GM12891 (cell line): Measurements from ENCODE around the gene CDIPT.

Experiments
- DNase-seq: peaks from one replicate; pipeline ENCODE4 v3.0.0; 2011; ENCODE audit warnings: low spot score; ENCODE audit not compliant: insufficient read length
- FAIRE-seq: peaks from 2 replicates; lab custom pipeline; 2011; peaks lifted over from hg19 to GRCh38; lab: Jason Lieb, UNC
- PAX5 ChIP-seq: IDR thresholded peaks from 2 replicates; pipeline ENCODE4 v1.6.1; 2011; ENCODE audit warnings: low read length, moderate library complexity, mild to moderate bottlenecking; ENCODE audit not compliant: insufficient read depth, severe bottlenecking
- POLR2A ChIP-seq: IDR thresholded peaks from 2 replicates; pipeline ENCODE4 v1.6.1; 2011; ENCODE audit warnings: low read depth, low read length, control low read depth
- POLR2AphosphoS5 ChIP-seq: IDR thresholded peaks from 2 replicates; pipeline ENCODE4 v1.6.1; 2011; ENCODE audit warnings: low read depth, low read length, control low read depth
- POU2F2 ChIP-seq: IDR thresholded peaks from 2 replicates; pipeline ENCODE4 v1.6.1; 2011; ENCODE audit warnings: low read depth, mild to moderate bottlenecking, control low read depth, low read length, moderate library complexity
- SPI1 ChIP-seq: IDR thresholded peaks from 2 replicates; pipeline ENCODE4 v1.6.1; 2011; ENCODE audit warnings: low read depth, low read length, control low read depth
- TAF1 ChIP-seq: IDR thresholded peaks from 2 replicates; pipeline ENCODE4 v1.6.1; 2011; ENCODE audit warnings: low read depth, low read length, control low read depth

The CDIPT gene

DNA sequence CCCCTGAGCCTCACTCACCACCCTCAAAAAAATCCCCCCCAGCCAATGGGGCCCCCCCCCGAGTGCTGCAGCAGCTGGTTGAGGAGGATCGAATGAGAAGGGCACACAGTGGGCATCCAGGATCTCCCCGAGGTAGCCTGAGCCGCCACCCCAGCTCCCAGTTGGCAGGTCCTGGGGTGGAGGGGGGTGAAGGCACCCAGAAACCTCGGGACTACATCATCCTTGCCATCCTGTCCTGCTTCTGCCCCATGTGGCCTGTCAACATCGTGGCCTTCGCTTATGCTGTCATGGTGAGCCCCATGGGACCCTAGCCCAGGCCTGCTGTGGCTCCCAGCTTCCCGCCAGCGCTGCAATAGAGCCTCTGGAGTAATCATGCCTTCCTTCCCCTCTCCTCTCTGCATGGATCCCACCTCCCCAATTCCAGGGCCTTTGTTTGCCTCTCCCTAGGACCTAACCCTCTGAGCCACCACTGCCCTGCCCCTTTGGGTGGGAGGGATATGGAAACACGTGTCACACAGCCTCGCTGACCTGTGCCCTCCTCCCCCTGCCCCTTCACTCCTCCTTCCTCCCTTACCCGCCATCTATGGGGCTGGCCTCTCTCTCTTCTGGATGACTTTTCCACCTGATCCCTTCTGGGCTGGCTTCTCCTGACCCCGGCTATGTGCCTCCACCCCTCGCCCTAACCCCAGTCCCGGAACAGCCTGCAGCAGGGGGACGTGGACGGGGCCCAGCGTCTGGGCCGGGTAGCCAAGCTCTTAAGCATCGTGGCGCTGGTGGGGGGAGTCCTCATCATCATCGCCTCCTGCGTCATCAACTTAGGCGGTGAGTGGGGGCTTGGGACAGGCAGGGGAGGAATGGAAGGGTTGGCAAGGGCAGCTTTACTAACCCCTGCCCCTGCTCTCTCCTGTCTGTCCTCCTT lies 49.1 kb downstream of the CDIPT start:
- TF ChIP-seq TAF1 (no peak), POU2F2 (no peak), POLR2AphosphoS5 (no peak), PAX5 (no peak), POLR2A (no peak), SPI1 (no peak)
- DNase-seq (no peak), FAIRE-seq (no peak)

DNA sequence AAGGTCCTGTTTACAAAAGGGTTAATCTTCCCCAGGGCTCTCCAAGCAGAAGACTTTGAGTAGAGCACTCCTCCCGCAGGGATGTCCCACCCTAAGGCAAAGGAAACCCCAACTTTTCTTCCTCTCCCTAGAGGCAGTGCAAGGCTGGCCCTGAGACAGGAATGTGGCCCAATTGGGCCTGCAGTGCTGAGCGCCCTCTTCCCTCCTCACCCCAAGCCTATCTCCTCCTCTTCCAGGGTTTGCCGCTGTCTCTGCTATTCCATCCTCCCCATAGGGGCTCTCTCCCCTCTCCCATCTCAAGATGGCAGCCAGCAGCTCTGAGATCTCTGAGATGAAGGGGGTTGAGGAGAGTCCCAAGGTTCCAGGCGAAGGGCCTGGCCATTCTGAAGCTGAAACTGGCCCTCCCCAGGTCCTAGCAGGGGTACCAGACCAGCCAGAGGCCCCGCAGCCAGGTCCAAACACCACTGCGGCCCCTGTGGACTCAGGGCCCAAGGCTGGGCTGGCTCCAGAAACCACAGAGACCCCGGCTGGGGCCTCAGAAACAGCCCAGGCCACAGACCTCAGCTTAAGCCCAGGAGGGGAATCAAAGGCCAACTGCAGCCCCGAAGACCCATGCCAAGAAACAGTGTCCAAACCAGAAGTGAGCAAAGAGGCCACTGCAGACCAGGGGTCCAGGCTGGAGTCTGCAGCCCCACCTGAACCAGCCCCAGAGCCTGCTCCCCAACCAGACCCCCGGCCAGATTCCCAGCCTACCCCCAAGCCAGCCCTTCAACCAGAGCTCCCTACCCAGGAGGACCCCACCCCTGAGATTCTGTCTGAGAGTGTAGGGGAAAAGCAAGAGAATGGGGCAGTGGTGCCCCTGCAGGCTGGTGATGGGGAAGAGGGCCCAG lies 50.0 kb downstream of the CDIPT start:
- TF ChIP-seq POU2F2 (no peak), SPI1 (no peak), POLR2A (no peak), PAX5 (no peak), POLR2AphosphoS5 (no peak), TAF1 (no peak)
- DNase-seq (no peak), FAIRE-seq (no peak)

DNA sequence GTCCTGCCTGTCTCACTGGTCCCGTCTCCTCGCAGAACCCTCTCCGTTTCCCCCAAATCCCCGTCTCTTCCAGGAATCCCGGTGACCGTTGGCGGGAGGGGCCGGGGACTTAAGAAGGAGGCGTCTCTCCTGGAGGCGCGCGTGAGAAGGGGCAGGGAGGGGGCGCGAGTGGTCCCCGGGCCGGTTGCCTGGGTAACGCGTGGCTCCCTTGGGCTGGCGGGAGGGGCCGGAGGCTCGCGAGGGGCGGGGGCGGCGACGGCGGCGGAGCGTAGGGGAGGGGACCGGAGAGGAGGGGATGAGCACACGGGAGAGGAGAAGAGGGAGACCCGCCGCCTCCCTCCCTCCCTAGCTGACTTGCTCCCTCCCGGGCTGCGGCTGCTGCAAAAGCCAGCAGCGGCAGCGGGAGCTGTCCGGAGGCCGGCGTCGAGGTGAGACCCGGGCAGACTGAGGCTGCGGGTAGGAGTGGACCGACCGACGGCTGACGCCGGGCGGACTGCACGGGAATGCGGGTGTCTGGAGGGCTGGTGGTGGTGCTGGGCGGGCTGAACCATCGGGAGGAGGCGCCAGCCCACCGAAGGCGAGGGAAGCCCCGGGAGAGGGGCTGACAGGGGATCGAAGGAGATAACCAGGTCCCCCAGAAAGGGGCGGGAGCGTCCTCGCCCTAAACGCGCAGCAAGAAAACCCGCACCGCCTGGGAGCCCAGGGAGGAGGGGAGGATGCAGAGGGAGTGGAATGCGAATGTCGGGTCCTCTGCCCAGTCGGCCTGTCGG lies 50.9 kb downstream of the CDIPT start, which contains the start of gene PRRT2:
PRRT2 (plus strand) TSS at position 298 of the 770 bp plus-strand sequence. CDS start 862 bp downstream, outside the sequence.
- no peak for DNase-seq

DNA sequence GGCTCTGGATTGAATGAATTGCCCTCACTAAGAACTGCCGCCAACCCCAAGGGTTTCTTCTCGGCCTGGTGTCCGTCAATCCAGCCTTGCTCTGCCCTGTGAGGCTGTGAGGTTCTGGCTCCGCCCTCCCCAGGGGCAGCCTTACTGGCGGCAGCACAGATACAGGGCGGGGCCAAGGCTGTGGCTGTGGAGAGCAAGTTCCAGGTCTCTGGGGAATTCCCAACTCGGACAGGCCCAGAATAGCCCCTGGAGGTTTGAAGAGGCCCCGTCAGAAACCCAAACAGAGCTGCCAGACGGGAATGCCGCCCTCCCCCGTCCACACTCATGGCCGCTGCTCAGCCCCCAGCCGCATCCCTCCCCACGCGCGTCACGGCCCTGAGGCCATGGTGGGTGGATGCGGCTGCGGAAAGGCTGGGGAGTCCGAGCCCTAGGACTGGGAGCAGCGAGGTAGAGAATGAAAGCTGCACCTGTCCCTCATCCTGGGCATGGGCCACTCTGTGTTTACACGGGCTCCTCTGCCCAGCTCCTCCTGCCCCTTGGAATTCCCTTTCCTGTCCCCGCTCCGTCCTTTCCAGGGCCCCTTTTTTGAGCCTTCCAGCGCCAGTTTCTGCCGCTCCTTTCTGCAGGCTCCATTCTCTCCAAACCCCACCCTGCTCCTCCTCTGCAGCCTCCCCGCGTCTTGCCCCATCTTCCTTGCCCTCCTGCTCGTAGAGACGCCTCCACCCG lies 51.7 kb downstream of the CDIPT start:
- TF ChIP-seq SPI1, result no peak
- TF ChIP-seq POLR2AphosphoS5, result peak; percentile 74
- TF ChIP-seq TAF1, result no peak
- TF ChIP-seq POU2F2, result peak; percentile 25; the same call in 1 of the 2 replicates
- TF ChIP-seq POLR2A, result peak; percentile 74; the same call in 1 of the 2 replicates
- TF ChIP-seq PAX5, result no peak
- FAIRE-seq (peak; percentile 98), DNase-seq (peak; percentile 71)

More for the DNA sequence above, 50.9 kb downstream of the CDIPT start, which contains the start of gene PRRT2:
- TF ChIP-seq PAX5, result no peak
- FAIRE-seq, result peak; percentile 59

DNA sequence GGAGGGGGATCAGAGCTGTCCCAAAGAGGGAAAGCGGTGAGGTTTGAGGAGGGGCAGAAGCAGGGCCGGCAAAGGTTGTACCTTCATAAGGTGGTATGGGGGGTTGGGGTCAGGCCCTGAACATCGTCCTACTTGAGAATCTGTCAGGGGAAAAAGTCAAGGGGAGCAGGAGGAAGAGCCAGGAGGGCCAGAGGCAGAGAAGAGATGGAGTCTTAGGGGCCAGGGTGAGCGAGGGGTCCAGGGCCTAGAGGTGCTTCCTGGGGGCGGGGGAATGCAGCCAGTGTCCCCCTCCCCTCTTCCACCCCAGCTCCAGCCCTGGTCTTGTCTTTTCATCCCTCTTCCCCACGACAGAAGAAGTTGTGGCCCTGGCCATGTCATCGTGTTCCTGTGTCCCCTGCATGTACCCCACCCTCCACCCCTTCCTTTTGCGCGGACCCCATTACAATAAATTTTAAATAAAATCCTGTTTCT lies 52.3 kb downstream of the CDIPT start:
- no peak for DNase-seq
- TF ChIP-seq POLR2AphosphoS5, result no peak
- TF ChIP-seq SPI1, result no peak
- no peak for TF ChIP-seq POU2F2
- no peak for TF ChIP-seq POLR2A
- TF ChIP-seq PAX5, result no peak
- no peak for TF ChIP-seq TAF1
- peak; percentile 38 for FAIRE-seq

DNA sequence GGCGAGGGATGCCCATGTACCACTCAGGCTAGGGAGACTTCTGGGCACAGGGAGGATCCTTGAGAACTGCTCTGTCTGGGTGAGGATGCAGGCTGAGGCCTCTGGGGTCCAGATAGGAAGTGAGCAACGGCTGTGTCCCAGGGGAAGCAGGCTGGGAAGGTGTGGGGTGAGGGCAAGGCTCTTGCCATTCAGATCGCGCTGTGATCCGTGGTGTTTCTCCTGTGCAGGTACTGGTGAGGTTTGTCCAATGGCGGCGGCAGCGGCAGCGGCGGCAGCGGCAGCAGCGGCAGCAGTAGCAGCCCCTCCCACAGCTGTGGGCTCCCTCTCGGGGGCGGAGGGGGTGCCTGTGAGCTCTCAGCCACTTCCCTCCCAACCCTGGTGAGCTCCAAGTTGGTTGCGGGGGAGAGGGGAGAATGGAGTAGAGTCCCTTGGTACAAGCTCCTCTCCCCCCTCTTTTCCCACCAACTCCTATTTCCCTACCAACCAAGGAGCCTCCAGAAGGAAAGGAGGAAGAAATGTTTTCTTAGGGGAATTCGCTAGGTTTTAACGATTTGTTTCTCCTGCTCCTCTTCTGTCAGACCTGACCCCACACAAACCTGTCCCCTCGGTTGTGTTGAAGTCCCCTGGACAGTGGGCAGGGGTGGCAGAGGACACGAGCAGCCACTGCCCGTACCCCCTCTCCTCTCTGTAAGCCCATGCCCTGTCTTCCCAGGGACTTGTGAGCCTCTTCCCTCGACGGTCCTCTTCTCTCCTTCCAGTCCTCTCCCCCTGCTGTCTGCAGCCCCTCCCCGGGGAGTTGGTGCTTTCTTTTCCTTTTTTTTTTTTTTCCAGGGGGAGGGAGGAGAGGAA lies 53.0 kb downstream of the CDIPT start:
- FAIRE-seq, result no peak
- no peak for DNase-seq
- no peak for TF ChIP-seq POU2F2
- no peak for TF ChIP-seq TAF1
- TF ChIP-seq PAX5, result no peak
- TF ChIP-seq POLR2AphosphoS5, result peak; percentile 27; the same call in 1 of the 2 replicates
- TF ChIP-seq SPI1, result no peak
- no peak for TF ChIP-seq POLR2A

DNA sequence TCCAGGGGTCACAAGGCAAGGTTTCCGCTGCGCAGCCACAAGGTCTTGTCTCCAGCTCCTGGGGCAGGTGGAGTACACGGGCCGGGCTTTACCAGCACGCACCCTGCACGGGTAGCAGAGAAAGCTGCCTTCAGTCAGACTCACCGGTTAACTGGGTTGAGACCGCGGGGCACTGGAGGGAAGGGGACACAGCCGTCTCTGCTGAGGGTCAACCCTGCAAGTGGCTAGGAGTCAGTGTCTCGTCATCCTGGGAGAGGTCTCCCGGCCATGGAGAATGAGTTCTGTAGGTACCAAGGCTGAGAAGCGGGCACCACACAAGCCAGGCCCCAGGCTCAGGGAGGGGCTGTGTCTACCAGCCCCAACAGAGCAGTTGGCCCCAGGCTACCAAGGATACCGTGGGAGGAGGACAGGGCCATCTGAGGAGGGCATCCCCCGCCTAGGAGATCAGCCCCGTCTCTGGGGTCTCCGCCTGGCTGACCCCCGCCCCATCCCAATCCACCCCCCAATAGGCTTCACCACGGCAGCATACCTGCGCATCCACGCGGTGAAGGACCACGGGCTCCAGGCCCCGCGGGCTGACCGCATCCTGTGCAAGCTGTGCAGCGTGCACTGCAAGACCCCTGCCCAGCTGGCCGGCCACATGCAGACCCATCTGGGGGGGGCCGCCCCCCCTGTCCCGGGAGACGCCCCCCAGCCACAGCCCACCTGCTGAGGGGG lies 53.8 kb downstream of the CDIPT start:
- no peak for DNase-seq
- no peak for FAIRE-seq
- TF ChIP-seq POLR2AphosphoS5, result no peak
- 0 out of 2 replicates have a peak, but pooled peaks have one; percentile 18 for TF ChIP-seq POLR2A
- TF ChIP-seq TAF1, result no peak
- TF ChIP-seq POU2F2, result no peak
